Measurements from ENCODE around the gene CYP1A2.
A peak's percentile ranks its signal among the peaks of the same experiment; 100 is the strongest.
"Not testable (repeated sequence)": the region's sequence is repeated elsewhere in the genome, so short reads cannot be mapped to it uniquely, and the experiment has no call there.

CYP1A2 gene

GRCh38 chr15:74748322-74748946 is at the start of gene CYP1A2:
Gene CYP1A2 (plus strand): TSS chr15:74748845. CDS start chr15:74749739, 894 bp downstream.
- DNase-seq: no peak

GRCh38 chr15:74709011-74709410 is 39.6 kb upstream of the CYP1A2 start:
- DNase-seq: no peak

- no peak for DNase-seq
Measured at GRCh38 chr15:74709892-74710291, 38.8 kb upstream of the CYP1A2 start.

GRCh38 chr15:74710319-74711094 is 38.1 kb upstream of the CYP1A2 start:
- DNase-seq: no peak

- DNase-seq: no peak
Measured at GRCh38 chr15:74712311-74712710, 36.3 kb upstream of the CYP1A2 start.

GRCh38 chr15:74716651-74717050 is 32.0 kb upstream of the CYP1A2 start:
- DNase-seq: no peak

- no peak for DNase-seq
Measured at GRCh38 chr15:74722591-74722990, 26.1 kb upstream of the CYP1A2 start.

GRCh38 chr15:74723187-74723586 is 25.5 kb upstream of the CYP1A2 start:
- no peak for DNase-seq

GRCh38 chr15:74723754-74724334 is 24.8 kb upstream of the CYP1A2 start:
- DNase-seq: peak; percentile 60

- no peak for DNase-seq
Measured at GRCh38 chr15:74724570-74725224, 23.9 kb upstream of the CYP1A2 start.

GRCh38 chr15:74725225-74725774 is 23.3 kb upstream of the CYP1A2 start, which contains the start of gene CYP1A1:
Gene CYP1A1 (minus strand): TSS chr15:74725528. CDS start chr15:74723097, 2,431 bp downstream.
- DNase-seq: peak; percentile 31

GRCh38 chr15:74725845-74726773 is 22.5 kb upstream of the CYP1A2 start:
- peak; percentile 49 for DNase-seq

GRCh38 chr15:74726774-74727164 is 21.9 kb upstream of the CYP1A2 start:
- DNase-seq: no peak

GRCh38 chr15:74727727-74728126 is 20.9 kb upstream of the CYP1A2 start:
- DNase-seq: no peak

- DNase-seq: not testable (repeated sequence)
Measured at GRCh38 chr15:74728699-74729098, 19.9 kb upstream of the CYP1A2 start.

- not testable (repeated sequence) for DNase-seq
Measured at GRCh38 chr15:74729372-74729771, 19.3 kb upstream of the CYP1A2 start.

- DNase-seq: no peak
Measured at GRCh38 chr15:74730619-74731316, 17.9 kb upstream of the CYP1A2 start.

- DNase-seq: no peak
Measured at GRCh38 chr15:74732846-74733245, 15.8 kb upstream of the CYP1A2 start.

- DNase-seq: no peak
Measured at GRCh38 chr15:74733269-74733668, 15.4 kb upstream of the CYP1A2 start.

GRCh38 chr15:74735305-74735704 is 13.3 kb upstream of the CYP1A2 start:
- DNase-seq: no peak

GRCh38 chr15:74738239-74738638 is 10.4 kb upstream of the CYP1A2 start:
- DNase-seq: not testable (repeated sequence)

Data from NCI-H82 (cell line).